Ishikawa (cell line): ENCODE measurements around the gene PDHA1.

ENCODE experiments used
- CEBPB ChIP-seq: IDR thresholded peaks from 2 replicates; pipeline ENCODE4 v1.6.1; 2012
- CREB1 ChIP-seq: IDR thresholded peaks from 2 replicates; pipeline ENCODE4 v1.6.1; 2012; ENCODE audit warnings: low read depth
- EGR1 ChIP-seq: IDR thresholded peaks from 2 replicates; pipeline ENCODE4 v1.6.1; 2012
- EP300 ChIP-seq: IDR thresholded peaks from 2 replicates; pipeline ENCODE4 v1.6.1; 2012; ENCODE audit warnings: borderline replicate concordance
- FOXM1 ChIP-seq: IDR thresholded peaks from 2 replicates; pipeline ENCODE4 v1.6.1; 2012; ENCODE audit warnings: low read depth, borderline replicate concordance
- NFIC ChIP-seq: IDR thresholded peaks from 2 replicates; pipeline ENCODE4 v1.6.1; 2012
- RAD21 ChIP-seq: IDR thresholded peaks from 2 replicates; pipeline ENCODE4 v1.6.1; 2012; ENCODE audit warnings: low read depth
- TAF1 ChIP-seq: IDR thresholded peaks from 2 replicates; pipeline ENCODE4 v1.6.1; 2012; ENCODE audit warnings: low read depth, mild to moderate bottlenecking
- TCF12 ChIP-seq: IDR thresholded peaks from 2 replicates; pipeline ENCODE4 v1.6.1; 2012; ENCODE audit warnings: low read depth
- TEAD4 ChIP-seq: IDR thresholded peaks from 2 replicates; pipeline ENCODE4 v1.6.1; 2012
- YY1 ChIP-seq: IDR thresholded peaks from 2 replicates; pipeline ENCODE4 v1.6.1; 2012; ENCODE audit warnings: low read depth
- ZBTB7A ChIP-seq: IDR thresholded peaks from 2 replicates; pipeline ENCODE4 v1.6.1; 2012; ENCODE audit warnings: low read depth
- TF ChIP-seq, protein P1 (sequence below): IDR thresholded peaks from 2 replicates; pipeline ENCODE4 v1.6.1; 2012
- TF ChIP-seq, protein P2 (sequence below): IDR thresholded peaks from 2 replicates; pipeline ENCODE4 v1.6.1; 2012; ENCODE audit warnings: low read depth, mild to moderate bottlenecking
- TF ChIP-seq, protein P3 (sequence below): IDR thresholded peaks from 2 replicates; pipeline ENCODE4 v1.6.1; 2012

Gene PDHA1

DNA sequence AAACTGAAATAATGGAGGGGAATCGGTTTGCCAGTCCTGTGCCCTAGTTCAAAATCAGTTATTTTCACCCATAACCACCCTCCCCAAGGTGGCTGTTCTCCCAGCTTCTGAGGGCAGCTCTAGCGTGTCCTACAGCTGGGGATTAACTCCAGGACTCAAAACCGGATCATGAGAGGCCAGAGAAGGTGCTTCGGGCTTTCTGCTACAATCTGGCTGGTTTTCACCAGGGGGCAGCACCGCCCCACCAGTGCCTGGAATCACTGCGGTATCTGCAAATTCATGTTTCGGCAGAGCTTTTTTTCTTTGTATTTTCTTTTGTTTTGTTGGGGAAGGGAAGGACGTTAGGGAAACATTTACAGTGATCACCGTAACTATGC, 28.4 kb downstream of the PDHA1 start:
- peak; percentile 70 for TF ChIP-seq RAD21
- TF ChIP-seq, protein P1, sequence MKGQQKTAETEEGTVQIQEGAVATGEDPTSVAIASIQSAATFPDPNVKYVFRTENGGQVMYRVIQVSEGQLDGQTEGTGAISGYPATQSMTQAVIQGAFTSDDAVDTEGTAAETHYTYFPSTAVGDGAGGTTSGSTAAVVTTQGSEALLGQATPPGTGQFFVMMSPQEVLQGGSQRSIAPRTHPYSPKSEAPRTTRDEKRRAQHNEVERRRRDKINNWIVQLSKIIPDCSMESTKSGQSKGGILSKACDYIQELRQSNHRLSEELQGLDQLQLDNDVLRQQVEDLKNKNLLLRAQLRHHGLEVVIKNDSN, result no peak

DNA sequence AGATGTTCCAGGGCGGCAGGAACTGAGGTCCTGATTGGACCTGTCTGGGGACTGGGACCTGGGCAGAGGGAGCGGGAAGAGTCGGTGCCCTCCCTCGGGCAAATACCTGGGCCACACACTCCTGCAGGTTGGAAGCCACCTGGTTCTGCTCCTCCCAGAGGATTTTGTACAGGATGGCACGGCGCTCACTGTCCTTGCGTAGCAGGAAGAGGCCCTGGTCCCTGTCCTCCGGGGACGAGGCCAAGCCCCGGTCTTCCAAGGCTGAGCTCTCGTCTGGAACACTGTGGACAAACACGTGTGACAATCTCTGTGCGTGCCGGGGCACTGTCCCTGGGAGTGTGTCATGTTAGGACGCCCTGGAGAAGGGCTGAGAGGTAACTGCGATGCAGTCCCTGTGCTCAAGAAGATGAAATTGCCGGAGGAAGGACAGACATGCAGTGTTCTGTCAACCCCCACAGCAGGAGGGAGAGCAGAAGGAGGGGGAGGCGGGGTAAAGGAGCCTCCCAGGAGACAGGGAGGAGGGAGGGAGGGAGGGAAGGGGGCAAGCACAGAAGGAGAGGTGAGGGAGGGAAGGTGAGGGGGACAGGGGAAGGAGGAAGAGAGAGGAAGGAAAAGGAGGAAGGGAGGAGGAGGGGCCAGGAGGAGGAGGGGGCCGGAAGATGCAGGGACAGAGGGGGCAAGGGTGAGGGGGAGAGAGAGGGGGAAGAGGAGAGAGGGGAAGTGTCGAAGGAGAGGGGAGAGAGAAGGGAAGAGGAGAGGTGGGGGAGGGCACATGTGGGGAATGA, 29.0 kb downstream of the PDHA1 start:
- no peak for TF ChIP-seq TEAD4

DNA sequence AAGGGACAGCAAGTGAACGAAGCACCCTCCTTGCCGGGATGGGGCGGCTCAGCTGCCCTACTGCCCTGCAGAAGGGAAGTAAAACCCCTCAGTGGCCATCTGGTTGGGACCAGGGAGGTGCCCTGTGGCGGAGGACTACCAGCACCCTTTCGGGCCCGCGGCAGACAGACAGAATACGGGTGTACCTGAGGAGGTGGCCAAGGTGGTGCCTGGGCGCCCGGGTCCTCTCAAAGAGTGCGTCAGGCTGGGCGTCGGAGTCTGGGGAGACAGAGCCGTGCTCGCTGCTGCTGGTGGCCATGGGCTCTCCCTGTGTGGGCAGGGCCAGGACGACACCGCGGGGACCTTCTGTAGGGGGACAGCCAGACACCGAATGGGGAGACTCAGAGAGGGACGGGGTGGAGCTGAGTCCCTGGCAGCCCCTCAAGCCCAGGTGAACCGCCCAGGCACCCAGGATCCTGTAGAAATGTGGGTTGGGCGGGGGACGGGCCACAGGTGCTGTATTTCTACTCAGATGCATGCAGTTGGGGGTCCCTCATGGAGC, 29.7 kb downstream of the PDHA1 start:
- TF ChIP-seq, protein P1, result no peak
- TF ChIP-seq CREB1, result no peak

DNA sequence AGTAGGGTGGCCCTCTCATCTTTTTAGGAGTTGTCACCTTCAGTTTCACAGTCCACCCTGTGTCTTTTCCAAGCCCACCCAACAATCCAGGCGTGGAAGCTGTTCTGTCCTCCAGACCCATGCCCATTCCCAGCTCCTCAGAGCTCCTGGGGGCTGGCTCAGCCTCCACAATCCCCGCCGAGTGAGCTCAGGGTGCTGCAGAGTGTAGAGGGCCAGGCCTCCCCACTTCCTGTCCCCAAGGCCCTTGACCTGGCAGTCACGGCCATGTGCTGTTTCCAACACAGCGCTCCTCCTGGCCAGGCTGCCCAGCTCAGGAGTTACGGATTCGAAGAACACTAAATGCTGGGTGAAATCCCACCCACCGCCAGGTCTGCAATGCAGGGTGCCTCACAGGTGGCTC, 31.8 kb downstream of the PDHA1 start:
- TF ChIP-seq EP300 (no peak), TEAD4 (no peak), TCF12 (no peak), FOXM1 (no peak)

DNA sequence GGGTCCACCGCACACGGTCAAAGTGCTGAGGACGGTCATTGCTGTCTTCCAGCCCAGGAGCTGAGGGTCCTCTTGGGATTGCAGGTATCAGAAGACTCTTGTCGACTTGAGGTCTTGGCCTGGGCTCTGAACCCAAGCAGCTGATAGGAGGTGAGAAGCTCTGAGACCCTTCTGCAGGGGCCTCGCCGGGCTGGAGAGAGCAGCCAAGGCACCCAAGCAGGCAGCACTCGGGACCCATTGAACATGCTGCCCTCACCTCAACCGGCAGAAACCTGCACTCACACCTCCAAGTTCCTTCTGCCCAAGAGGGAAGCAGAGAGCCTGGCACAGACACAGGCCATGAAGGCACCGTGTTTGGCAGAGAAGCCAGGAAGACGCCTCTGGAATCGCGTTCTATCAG, 34.1 kb downstream of the PDHA1 start:
- TF ChIP-seq, protein P2, sequence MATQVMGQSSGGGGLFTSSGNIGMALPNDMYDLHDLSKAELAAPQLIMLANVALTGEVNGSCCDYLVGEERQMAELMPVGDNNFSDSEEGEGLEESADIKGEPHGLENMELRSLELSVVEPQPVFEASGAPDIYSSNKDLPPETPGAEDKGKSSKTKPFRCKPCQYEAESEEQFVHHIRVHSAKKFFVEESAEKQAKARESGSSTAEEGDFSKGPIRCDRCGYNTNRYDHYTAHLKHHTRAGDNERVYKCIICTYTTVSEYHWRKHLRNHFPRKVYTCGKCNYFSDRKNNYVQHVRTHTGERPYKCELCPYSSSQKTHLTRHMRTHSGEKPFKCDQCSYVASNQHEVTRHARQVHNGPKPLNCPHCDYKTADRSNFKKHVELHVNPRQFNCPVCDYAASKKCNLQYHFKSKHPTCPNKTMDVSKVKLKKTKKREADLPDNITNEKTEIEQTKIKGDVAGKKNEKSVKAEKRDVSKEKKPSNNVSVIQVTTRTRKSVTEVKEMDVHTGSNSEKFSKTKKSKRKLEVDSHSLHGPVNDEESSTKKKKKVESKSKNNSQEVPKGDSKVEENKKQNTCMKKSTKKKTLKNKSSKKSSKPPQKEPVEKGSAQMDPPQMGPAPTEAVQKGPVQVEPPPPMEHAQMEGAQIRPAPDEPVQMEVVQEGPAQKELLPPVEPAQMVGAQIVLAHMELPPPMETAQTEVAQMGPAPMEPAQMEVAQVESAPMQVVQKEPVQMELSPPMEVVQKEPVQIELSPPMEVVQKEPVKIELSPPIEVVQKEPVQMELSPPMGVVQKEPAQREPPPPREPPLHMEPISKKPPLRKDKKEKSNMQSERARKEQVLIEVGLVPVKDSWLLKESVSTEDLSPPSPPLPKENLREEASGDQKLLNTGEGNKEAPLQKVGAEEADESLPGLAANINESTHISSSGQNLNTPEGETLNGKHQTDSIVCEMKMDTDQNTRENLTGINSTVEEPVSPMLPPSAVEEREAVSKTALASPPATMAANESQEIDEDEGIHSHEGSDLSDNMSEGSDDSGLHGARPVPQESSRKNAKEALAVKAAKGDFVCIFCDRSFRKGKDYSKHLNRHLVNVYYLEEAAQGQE, result no peak
- TF ChIP-seq NFIC, result no peak
- no peak for TF ChIP-seq TCF12

DNA sequence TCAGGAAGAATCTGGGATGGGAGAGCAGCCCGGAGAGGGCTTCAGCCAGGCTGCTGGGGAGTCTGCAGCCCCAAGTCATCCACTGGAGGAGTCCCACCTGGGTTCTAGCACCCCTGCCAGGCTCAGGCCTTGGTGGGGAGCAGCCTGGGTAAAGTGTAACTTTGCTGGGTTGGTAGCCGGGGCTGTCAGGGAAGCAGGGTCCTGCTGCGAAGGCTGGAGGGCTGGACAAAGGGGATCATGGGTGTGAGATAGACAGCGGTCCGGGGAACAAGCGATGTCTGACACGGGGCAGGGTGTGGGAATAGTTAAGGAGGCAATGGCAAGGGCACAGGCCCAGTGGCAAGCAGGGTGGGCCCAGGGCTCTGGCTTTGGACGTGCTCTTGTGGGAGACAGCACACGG, 37.6 kb downstream of the PDHA1 start:
- no peak for TF ChIP-seq EGR1
- TF ChIP-seq FOXM1, result no peak
- TF ChIP-seq, protein P2, result no peak
- no peak for TF ChIP-seq TAF1
- TF ChIP-seq, protein P1, result no peak
- TF ChIP-seq TEAD4, result no peak
- no peak for TF ChIP-seq ZBTB7A
- no peak for TF ChIP-seq CEBPB
- TF ChIP-seq EP300, result no peak
- TF ChIP-seq TCF12, result no peak
- no peak for TF ChIP-seq RAD21
- TF ChIP-seq NFIC, result no peak
- TF ChIP-seq, protein P3, sequence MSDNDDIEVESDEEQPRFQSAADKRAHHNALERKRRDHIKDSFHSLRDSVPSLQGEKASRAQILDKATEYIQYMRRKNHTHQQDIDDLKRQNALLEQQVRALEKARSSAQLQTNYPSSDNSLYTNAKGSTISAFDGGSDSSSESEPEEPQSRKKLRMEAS, result no peak
- TF ChIP-seq YY1, result no peak
- TF ChIP-seq CREB1, result no peak

DNA sequence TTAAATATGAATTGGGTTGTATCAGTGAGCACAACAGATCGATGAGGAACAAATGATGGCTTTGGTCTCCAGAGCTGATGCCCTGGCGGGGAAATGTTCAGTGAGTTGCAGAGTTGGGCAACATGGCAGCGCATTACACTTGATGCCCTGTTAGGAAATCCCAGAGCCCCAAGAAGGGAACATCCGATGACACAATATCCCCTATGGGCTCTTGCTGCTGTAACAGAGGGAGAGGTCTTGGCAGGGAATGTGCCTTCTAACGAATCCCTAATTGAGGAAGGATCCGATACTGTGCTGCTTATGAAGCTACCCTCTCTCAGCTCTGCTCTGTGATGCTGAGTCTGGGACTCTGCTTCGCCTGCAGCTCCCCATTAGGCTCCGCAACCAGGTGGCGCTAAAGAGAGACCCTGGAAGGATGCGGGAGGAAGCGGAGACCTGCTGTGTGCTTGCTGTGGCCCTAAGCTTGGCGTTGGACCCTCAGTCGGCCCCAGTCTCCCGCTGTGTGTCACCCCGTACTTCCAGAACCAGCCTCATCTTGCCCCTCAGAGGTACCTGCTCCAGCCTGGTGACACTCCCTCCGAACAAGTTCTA, 38.9 kb downstream of the PDHA1 start:
- TF ChIP-seq, protein P2, result no peak
- TF ChIP-seq YY1 (no peak), RAD21 (peak; percentile 47), CEBPB (no peak), ZBTB7A (no peak)
